HCT116 (cell line): ENCODE data around the gene CSTF2T. TPM values are rescaled to one million over a fixed set of nuclear protein-coding genes. Genes with fewer than 3 reads are reported as not detected.

Experiments used
- ATAC-seq: fragments of 200-7000 bp; cut with Tn5 transposase; 2 replicates; pipeline ENCODE4 v1.9.1; 2020; ENCODE audit warnings: mild to moderate bottlenecking, moderate library complexity
- BruUV-seq: library from RNA; stranded (reverse); fragments of 400-500 nt; replicated peaks from 2 replicates; lab custom pipeline; 2021; lab: Mats Ljungman, UMichigan
- CTCF ChIA-PET: fragments of 300-600 bp; sonication (Branson Sonifier 250); formaldehyde crosslinking; loops from one replicate; lab custom pipeline; 2021; ENCODE audit warnings: antibody characterized with exemption; lab: Charles Lee
- POLR2A ChIA-PET: fragments of 300-600, 350-600 bp; sonication (Branson Sonifier 250); formaldehyde crosslinking; loops from one replicate; lab custom pipeline; 2021; ENCODE audit warnings: antibody characterized with exemption; lab: Charles Lee
- RAD21 ChIA-PET, 2 experiments: fragments of 300-600 bp; sonication (Branson Sonifier 250); formaldehyde crosslinking; loops; one replicate each; lab custom pipeline; 2023; ENCODE audit warnings: low total read pairs in 2 of 2; ENCODE audit not compliant: uncharacterized antibody in 2 of 2, unreplicated experiment in 2 of 2, low non-redundant PET in 1 of 2; lab: Charles Lee
- DNase-seq: peaks from one replicate; pipeline ENCODE4 v3.0.0-alpha.2; 2010; ENCODE audit warnings: low read depth, low spot score
- H2AFZ ChIP-seq: fragments of 200-600 bp; shearing (Covaris generic), sonication (generic); 2 replicates; pipeline ENCODE4 v1.6.1; 2017; ENCODE audit warnings: low read depth, mixed run types, mixed read lengths, antibody characterized with exemption, low read length; ENCODE audit not compliant: poor library complexity, severe bottlenecking
- H3K27ac ChIP-seq: 2 replicates; pipeline ENCODE4 v1.5.1; 2012; ENCODE audit warnings: low read depth, low read length
- H3K27me3 ChIP-seq: fragments of 200-600 bp; sonication (generic); 2 replicates; pipeline ENCODE4 v1.6.1; 2016; ENCODE audit warnings: mixed run types, low read length, mixed read lengths; ENCODE audit not compliant: insufficient read depth
- H3K36me3 ChIP-seq, 2 experiments: fragments of 200-500 bp in 1 of 2; fragments of 200-600 bp in 1 of 2; sonication (Bioruptor generic) in 1 of 2; sonication (generic) in 1 of 2; 2 replicates each; pipeline versions ENCODE4 v1.5.1 to v1.6.1; 2014 to 2016; ENCODE audit warnings: low read length in 2 of 2, inconsistent platforms in 1 of 2, mixed read lengths in 1 of 2, mixed run types in 1 of 2; ENCODE audit not compliant: insufficient read depth in 2 of 2, control insufficient read depth in 1 of 2
- H3K4me1 ChIP-seq, 2 experiments: fragments of 200-600 bp in 1 of 2; sonication (generic) in 1 of 2; 2 replicates each; pipeline versions ENCODE4 v1.5.1 to v1.6.1; 2012 to 2017; ENCODE audit warnings: low read length in 2 of 2, inconsistent platforms in 1 of 2, mild to moderate bottlenecking in 1 of 2, mixed read lengths in 1 of 2, mixed run types in 1 of 2, moderate library complexity in 1 of 2; ENCODE audit not compliant: insufficient read depth in 2 of 2, control insufficient read depth in 1 of 2
- H3K4me2 ChIP-seq: fragments of 200-600 bp; sonication (generic); 2 replicates; pipeline ENCODE4 v1.6.1; 2017; ENCODE audit warnings: mixed run types, low read length, mixed read lengths
- H3K4me3 ChIP-seq, 2 experiments: fragments of 200-600 bp in 1 of 2; sonication (generic) in 1 of 2; replicated peaks in 1 of 2; 2 replicates each; pipeline ENCODE4 v1.5.1; 2011 to 2016; ENCODE audit warnings: low read length in 2 of 2, control low read depth in 1 of 2, low read depth in 1 of 2, mild to moderate bottlenecking in 1 of 2, mixed read lengths in 1 of 2, mixed run types in 1 of 2
- H3K79me2 ChIP-seq: fragments of 200-600 bp; sonication (generic); 2 replicates; pipeline ENCODE4 v1.6.1; 2017; ENCODE audit warnings: mild to moderate bottlenecking, mixed run types, low read length, moderate library complexity, mixed read lengths; ENCODE audit not compliant: insufficient read depth
- H3K9ac ChIP-seq: fragments of 200-600 bp; sonication (generic); 2 replicates; pipeline ENCODE4 v1.6.1; 2016; ENCODE audit warnings: low read length, mixed read lengths
- H3K9me2 ChIP-seq: fragments of 200-600 bp; sonication (generic), shearing (Covaris generic); 2 replicates; pipeline ENCODE4 v1.6.1; 2017; ENCODE audit warnings: mixed run types, mild to moderate bottlenecking, moderate library complexity; ENCODE audit not compliant: insufficient read depth
- H3K9me3 ChIP-seq, 2 experiments: fragments of 200-500 bp in 1 of 2; fragments of 200-600 bp in 1 of 2; sonication (Bioruptor generic) in 1 of 2; sonication (generic) in 1 of 2; 2 replicates each; pipeline ENCODE4 v1.6.1; 2014 to 2017; ENCODE audit warnings: low read length in 2 of 2, mixed read lengths in 2 of 2, inconsistent platforms in 1 of 2, low read depth in 1 of 2, mild to moderate bottlenecking in 1 of 2, mixed run types in 1 of 2, moderate library complexity in 1 of 2; ENCODE audit not compliant: control insufficient read depth in 1 of 2, insufficient read depth in 1 of 2
- H4K20me1 ChIP-seq: fragments of 200-600 bp; sonication (generic), shearing (Covaris generic); 2 replicates; pipeline ENCODE4 v1.6.1; 2017; ENCODE audit warnings: mixed run types, mild to moderate bottlenecking, moderate library complexity; ENCODE audit not compliant: insufficient read depth
- EGR1 ChIP-seq: IDR thresholded peaks from 2 replicates; pipeline ENCODE4 v1.6.1; 2012; ENCODE audit warnings: low read depth
- FOSL1 ChIP-seq: IDR thresholded peaks from 2 replicates; pipeline ENCODE4 v1.6.1; 2012; ENCODE audit warnings: low read depth
- POLR2A ChIP-seq: IDR thresholded peaks from 2 replicates; pipeline ENCODE4 v1.7.0; 2011; ENCODE audit warnings: borderline replicate concordance; ENCODE audit not compliant: insufficient read depth, insufficient read length; ENCODE audit errors: extremely low read depth
- POLR2AphosphoS5 ChIP-seq: IDR thresholded peaks from 2 replicates; pipeline ENCODE4 v1.6.1; 2011; ENCODE audit warnings: mild to moderate bottlenecking, low read depth, low read length, moderate library complexity
- RAD21 ChIP-seq: IDR thresholded peaks from 2 replicates; pipeline ENCODE4 v1.6.1; 2012; ENCODE audit warnings: low read depth, mild to moderate bottlenecking
- SP1 ChIP-seq: IDR thresholded peaks from 2 replicates; pipeline ENCODE4 v1.6.1; 2012; ENCODE audit warnings: low read depth
- ZFX ChIP-seq: fragments of 450-650 bp; IDR thresholded peaks from 2 replicates; pipeline ENCODE4 v1.6.1; 2017
- ZNF274 ChIP-seq: fragments of 200-500 bp; sonication (Bioruptor generic); IDR thresholded peaks from 2 replicates; pipeline ENCODE4 v1.6.1; 2014; ENCODE audit warnings: mild to moderate bottlenecking, low read depth, low read length, inconsistent platforms
- intact Hi-C: fragments of 100-400 bp; cut with micrococcal nuclease; formaldehyde crosslinking; loops from 2 replicates; pipeline ENCODE4 v1.10.0; 2022
- total RNA-seq: library from RNA; stranded (reverse); gene quantifications from one replicate; pipeline ENCODE4 v1.2.1, GENCODE V29; 2021; ENCODE audit not compliant: unreplicated experiment
- TF ChIP-seq, protein P1 (sequence below): IDR thresholded peaks from 2 replicates; pipeline ENCODE4 v1.6.1; 2012; ENCODE audit warnings: low read depth
- TF ChIP-seq, protein P2 (sequence below): IDR thresholded peaks from 2 replicates; pipeline ENCODE4 v1.6.1; 2012
- TF ChIP-seq, protein P3 (sequence below): IDR thresholded peaks from 2 replicates; pipeline ENCODE4 v1.6.1; 2012

Gene CSTF2T
- total RNA-seq, 1 experiment from 2014 or later, result 18.5 TPM

DNA sequence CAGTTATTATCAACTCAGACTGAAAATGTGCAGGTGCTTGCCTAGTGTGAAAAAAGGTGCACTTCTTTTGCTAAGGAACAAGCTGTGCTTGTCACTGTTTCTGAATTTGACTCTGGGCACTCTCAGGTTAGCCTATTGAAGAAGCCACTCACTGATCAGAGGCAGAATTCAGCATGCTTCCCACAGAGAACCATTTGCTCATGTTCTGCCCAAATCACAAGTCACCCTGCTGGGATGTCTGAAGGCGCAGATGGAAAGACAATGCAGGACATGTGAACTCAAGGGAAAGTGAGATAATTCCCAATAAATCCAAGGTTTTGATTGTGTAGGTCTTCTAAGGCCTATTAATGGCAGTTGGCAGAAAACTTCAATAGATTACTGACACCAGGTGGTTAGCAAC lies 47.8 kb upstream of the CSTF2T start:
- ChIA-PET RAD21 (no interaction called here), POLR2A (no interaction called here), CTCF (no interaction called here)
- Histone ChIP-seq H3K27me3 (no peaks in the 10 kb centered on the region), H3K27ac (no peak overlapping the region), H3K4me1 (no peaks in the 10 kb centered on the region), H3K4me2 (no peak overlapping the region), H3K9ac (no peak overlapping the region), H3K79me2 (no peaks in the 10 kb centered on the region), H3K9me2 (no peaks in the 10 kb centered on the region), H3K4me3 (no peak overlapping the region), H3K9me3 (no peaks in the 10 kb centered on the region), H4K20me1 (no peaks in the 10 kb centered on the region), H3K36me3 (no peaks in the 10 kb centered on the region), H2AFZ (no peak overlapping the region)
- intact Hi-C loops, result no loop called here
- ATAC-seq, result no peak
- no TSS peak for BruUV-seq
- no peak for DNase-seq
- TF ChIP-seq EGR1 (no peak), SP1 (no peak), POLR2AphosphoS5 (no peak), FOSL1 (no peak), ZNF274 (no peak), POLR2A (no peak), RAD21 (no peak), ZFX (no peak)
- TF ChIP-seq, protein P1, sequence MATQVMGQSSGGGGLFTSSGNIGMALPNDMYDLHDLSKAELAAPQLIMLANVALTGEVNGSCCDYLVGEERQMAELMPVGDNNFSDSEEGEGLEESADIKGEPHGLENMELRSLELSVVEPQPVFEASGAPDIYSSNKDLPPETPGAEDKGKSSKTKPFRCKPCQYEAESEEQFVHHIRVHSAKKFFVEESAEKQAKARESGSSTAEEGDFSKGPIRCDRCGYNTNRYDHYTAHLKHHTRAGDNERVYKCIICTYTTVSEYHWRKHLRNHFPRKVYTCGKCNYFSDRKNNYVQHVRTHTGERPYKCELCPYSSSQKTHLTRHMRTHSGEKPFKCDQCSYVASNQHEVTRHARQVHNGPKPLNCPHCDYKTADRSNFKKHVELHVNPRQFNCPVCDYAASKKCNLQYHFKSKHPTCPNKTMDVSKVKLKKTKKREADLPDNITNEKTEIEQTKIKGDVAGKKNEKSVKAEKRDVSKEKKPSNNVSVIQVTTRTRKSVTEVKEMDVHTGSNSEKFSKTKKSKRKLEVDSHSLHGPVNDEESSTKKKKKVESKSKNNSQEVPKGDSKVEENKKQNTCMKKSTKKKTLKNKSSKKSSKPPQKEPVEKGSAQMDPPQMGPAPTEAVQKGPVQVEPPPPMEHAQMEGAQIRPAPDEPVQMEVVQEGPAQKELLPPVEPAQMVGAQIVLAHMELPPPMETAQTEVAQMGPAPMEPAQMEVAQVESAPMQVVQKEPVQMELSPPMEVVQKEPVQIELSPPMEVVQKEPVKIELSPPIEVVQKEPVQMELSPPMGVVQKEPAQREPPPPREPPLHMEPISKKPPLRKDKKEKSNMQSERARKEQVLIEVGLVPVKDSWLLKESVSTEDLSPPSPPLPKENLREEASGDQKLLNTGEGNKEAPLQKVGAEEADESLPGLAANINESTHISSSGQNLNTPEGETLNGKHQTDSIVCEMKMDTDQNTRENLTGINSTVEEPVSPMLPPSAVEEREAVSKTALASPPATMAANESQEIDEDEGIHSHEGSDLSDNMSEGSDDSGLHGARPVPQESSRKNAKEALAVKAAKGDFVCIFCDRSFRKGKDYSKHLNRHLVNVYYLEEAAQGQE, result no peak
- TF ChIP-seq, protein P2, sequence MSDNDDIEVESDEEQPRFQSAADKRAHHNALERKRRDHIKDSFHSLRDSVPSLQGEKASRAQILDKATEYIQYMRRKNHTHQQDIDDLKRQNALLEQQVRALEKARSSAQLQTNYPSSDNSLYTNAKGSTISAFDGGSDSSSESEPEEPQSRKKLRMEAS, result no peak
- TF ChIP-seq, protein P3, sequence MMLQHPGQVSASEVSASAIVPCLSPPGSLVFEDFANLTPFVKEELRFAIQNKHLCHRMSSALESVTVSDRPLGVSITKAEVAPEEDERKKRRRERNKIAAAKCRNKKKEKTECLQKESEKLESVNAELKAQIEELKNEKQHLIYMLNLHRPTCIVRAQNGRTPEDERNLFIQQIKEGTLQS, result no peak
